Heart right ventricle (tissue), 16 donors: Measurements from ENCODE around the gene SLC25A47. TPM values are rescaled to one million over a fixed set of nuclear protein-coding genes. Genes with fewer than 3 reads are reported as not detected.

Experiments
- ATAC-seq, 8 donors: fragments of 200-7000 bp; cut with Tn5 transposase; one replicate each; pipeline ENCODE4 v1.9.1; 2020; ENCODE audit warnings: mild to moderate bottlenecking in 8 of 8, moderate library complexity in 8 of 8, moderate number of reproducible peaks in 1 of 8
- DNase-seq, 2 donors: peaks; one replicate each; pipeline ENCODE4 v3.0.0-alpha.2; 2020
- H3K27ac ChIP-seq, 10 donors: fragments of 200-600 bp; sonication (generic) in 2 of 10; one replicate each; pipeline versions ENCODE4 v1.5.0 to v1.8.0; 2020 to 2022; ENCODE audit warnings: mild to moderate bottlenecking in 3 of 10
- H3K27me3 ChIP-seq, 7 donors: fragments of 200-600 bp; one replicate each; pipeline ENCODE4 v1.8.0; 2021 to 2022; ENCODE audit warnings: mild to moderate bottlenecking in 2 of 7
- H3K36me3 ChIP-seq, 9 donors: fragments of 200-600 bp; sonication (generic) in 1 of 9; one replicate each; pipeline versions ENCODE4 v1.5.0 to v1.8.0; 2020 to 2022; ENCODE audit warnings: mild to moderate bottlenecking in 2 of 9
- H3K4me1 ChIP-seq, 9 donors: fragments of 200-600 bp; sonication (generic) in 1 of 9; one replicate each; pipeline versions ENCODE4 v1.5.0 to v1.8.0; 2020 to 2022; ENCODE audit warnings: mild to moderate bottlenecking in 4 of 9
- H3K4me3 ChIP-seq, 10 donors: fragments of 200-600 bp; sonication (generic) in 2 of 10; one replicate each; pipeline versions ENCODE4 v1.5.0 to v1.8.0; 2020 to 2022; ENCODE audit warnings: mild to moderate bottlenecking in 7 of 10, moderate library complexity in 2 of 10
- H3K9me3 ChIP-seq, 11 donors: fragments of 200-600 bp in 10 of 11; sonication (generic) in 2 of 11; one replicate each; pipeline versions ENCODE4 v1.5.0 to v1.8.0; 2013 to 2022; ENCODE audit warnings: mild to moderate bottlenecking in 2 of 11, control low read depth in 1 of 11, moderate library complexity in 1 of 11
- CTCF ChIP-seq, 9 donors: fragments of 200-600 bp; sonication (generic) in 2 of 9; IDR thresholded peaks; one replicate each; pipeline versions ENCODE4 v1.5.0 to v1.8.0; 2021 to 2022; ENCODE audit warnings: antibody characterized with exemption in 9 of 9, mild to moderate bottlenecking in 5 of 9, moderate library complexity in 1 of 9
- WGBS, 2 donors: extraction: QIAGEN DNeasy Blood & Tissue Kit; methylation state at CpG; one replicate each; pipeline ENCODE4 v1.1.7; 2013; ENCODE audit warnings: inconsistent platforms in 1 of 2; 5-methylcytosine and 5-hydroxymethylcytosine counted together
- intact Hi-C, 10 donors: fragments of 100-400 bp; cut with DNase I; formaldehyde crosslinking; loops; one replicate each; pipeline versions ENCODE4 v1.11.1 to v1.14.2; 2022
- polyA plus RNA-seq, 2 donors: library from polyadenylated mRNA; stranded (reverse); fragments of 200-250 nt; gene quantifications; one replicate each; pipeline ENCODE4 v1.2.3, GENCODE V29; 2013
- total RNA-seq, 10 donors: library from RNA; stranded (reverse); fragmentation: NEBNext Ultra II Directional in 3 of 10; extraction: Animal tissue kit (Norgen Biotek cat#: 25700) in 3 of 10; gene quantifications; one replicate each; pipeline versions ENCODE4 v1.2.1 to v1.2.4, GENCODE V29; 2021 to 2023
- donor health status: Arrhythmogenic right ventricular cardiomyopathy.
- donor health status: ischemic (EF 13 %, LVEDD 7.1; RV severe dilation, severe dysfunction).
- donor health status: healthy with polysubstance abuse.
- donor health status: DM: no; HTN: yes; CAD: no.
- donor health status: DM: no; HTN: no; CAD: no.
- donor health status: ischemic (EF 25% LVEDD 6.9; RV normal size, moderate dysfunction).
- donor health status: ischemic (EF 25% LVEDD 5.7; RV mildly dilated, moderate dysfunction).
- donor health status: healthy.
- donor health status: DM: yes; HTN: yes; CAD: no.
- donor health status: Ischemic cardiomyopathy.
- donor health status: ischemic (EF 35%, LVEDD 5.7; RV mildly dilated, moderate dysfunction).
- donor health status: nonischemic (EF 11% LVEDD 7.7; RV severe dilation, severe dysfunction).
- donor health status: DM: yes; HTN: yes; CAD: no.
- donor health status: PGD.
- donor health status: ischemic (EF 29% LVEDD 5.4; RV normal size, mild dysfunction).
- donor health status: nonischemic (EF 23%, LVEDD 6.1; RV moderate dilation, normal function).

Gene SLC25A47
- total and polyA plus RNA-seq, 12 donors = not detected

- H3K27me3 ChIP-seq = no peaks in the 10 kb centered on the region
- ATAC-seq (no peak), DNase-seq (no peak)
- peaks cover 0 to 75% (median 28%) of the 10 kb centered on the region in 9 donors for H3K4me1 ChIP-seq
- no peaks in the 10 kb centered on the region for H3K9me3 ChIP-seq
- intact Hi-C loops = no loop called here
- no peak for TF ChIP-seq CTCF (IDR thresholded peaks at IDR 0.05)
- H3K27ac ChIP-seq = peak overlapping the region in 3 of 10 donors; percentile 19 to 54 (median 44)
- no peak overlapping the region for H3K4me3 ChIP-seq
- H3K36me3 ChIP-seq = peaks cover 0 to 100% (median 71%) of the 10 kb centered on the region in 9 donors
- WGBS, 2 donors = 67 to 78% methylated on average over 1 of the region's 1 CpG
These were observed 41.3 kb downstream of the SLC25A47 start for GRCh38 chr14:100364403-100364802.

DNA sequence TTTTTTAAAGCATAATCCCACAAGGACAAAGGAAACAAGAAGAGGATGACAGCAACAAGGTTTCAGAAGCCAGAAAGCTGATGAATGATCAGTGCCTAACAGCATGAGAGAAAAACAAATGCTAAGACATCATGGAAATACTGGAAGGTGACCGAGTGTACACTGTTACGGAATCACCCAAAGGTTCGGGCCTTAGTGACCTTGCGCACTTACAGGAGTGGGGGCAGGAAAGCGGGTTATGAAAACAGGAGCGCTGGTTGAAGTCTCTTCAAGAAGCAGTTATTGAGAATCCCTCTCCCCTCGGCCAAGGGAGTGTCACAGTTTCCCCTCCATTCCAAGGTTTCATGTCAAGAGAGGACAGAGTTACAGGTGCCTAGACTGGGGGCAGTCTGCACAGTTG is 42.6 kb downstream of the SLC25A47 start:
- ATAC-seq (no peak), DNase-seq (no peak)
- Histone ChIP-seq H3K9me3 (no peaks in the 10 kb centered on the region), H3K4me3 (no peak overlapping the region), H3K4me1 (peaks cover 0 to 79% (median 26%) of the 10 kb centered on the region in 9 donors), H3K27ac (peak overlapping the region in 4 of 10 donors; percentile 30 to 65 (median 40)), H3K27me3 (no peaks in the 10 kb centered on the region), H3K36me3 (peaks cover 0 to 100% (median 57%) of the 10 kb centered on the region in 9 donors)
- intact Hi-C loops = no loop called here
- WGBS, 2 donors = 60 to 82% methylated on average over 7 of the region's 7 CpGs
- TF ChIP-seq CTCF (IDR thresholded peaks at IDR 0.05) = no peak

GRCh38 chr14:100369019-100369418 is 45.9 kb downstream of the SLC25A47 start:
- H3K27ac ChIP-seq = peak overlapping the region in 2 of 10 donors; percentile 23

GRCh38 chr14:100370003-100370402 is 46.9 kb downstream of the SLC25A47 start:
- Histone ChIP-seq H3K4me1 (peaks cover 0 to 56% (median 43%) of the 10 kb centered on the region in 9 donors), H3K9me3 (no peaks in the 10 kb centered on the region), H3K27ac (peak overlapping the region in 4 of 10 donors; percentile 3 to 31 (median 22)), H3K4me3 (peak overlapping the region in 1 of 10 donors; percentile 92), H3K36me3 (peaks cover 0 to 71% (median 30%) of the 10 kb centered on the region in 9 donors), H3K27me3 (no peaks in the 10 kb centered on the region)
- TF ChIP-seq CTCF (IDR thresholded peaks at IDR 0.05) = no peak
- intact Hi-C loops = loop anchor here in 7 of 10 donors (5.0 to 10.0 kb wide), 5 partner anchors 63 to 1605 kb away; partner anchors contain the start of gene SLC25A29 (in 3 of the 7)
- WGBS, 2 donors = 83 to 88% methylated on average over 4 of the region's 4 CpGs
- ATAC-seq (no peak), DNase-seq (no peak)

More at GRCh38 chr14:100369019-100369418, 45.9 kb downstream of the SLC25A47 start:
- DNase-seq (peak in 1 of 2 donors; percentile 25), ATAC-seq (peak in 3 of 8 donors; percentile 13 to 24 (median 15))
- TF ChIP-seq CTCF (IDR thresholded peaks at IDR 0.05) = no peak
- Histone ChIP-seq H3K9me3 (no peaks in the 10 kb centered on the region), H3K4me1 (peaks cover 0 to 54% (median 35%) of the 10 kb centered on the region in 9 donors), H3K36me3 (peaks cover 0 to 81% (median 38%) of the 10 kb centered on the region in 9 donors), H3K4me3 (peak overlapping the region in 1 of 10 donors; percentile 6), H3K27me3 (no peaks in the 10 kb centered on the region)
- intact Hi-C loops = no loop called here
- 76 to 82% methylated on average over 13 of the region's 13 CpGs for WGBS, 2 donors
